Ecto neural progenitor cell (in vitro differentiated cells): ENCODE results near the gene DBN1.
A peak's percentile ranks its signal among the peaks of the same experiment; 100 is the strongest.

Experiments used
- DNase-seq: peaks from one replicate; pipeline ENCODE4 v3.0.0-alpha.2; 2018; ENCODE audit warnings: low spot score

DBN1 gene

DNA sequence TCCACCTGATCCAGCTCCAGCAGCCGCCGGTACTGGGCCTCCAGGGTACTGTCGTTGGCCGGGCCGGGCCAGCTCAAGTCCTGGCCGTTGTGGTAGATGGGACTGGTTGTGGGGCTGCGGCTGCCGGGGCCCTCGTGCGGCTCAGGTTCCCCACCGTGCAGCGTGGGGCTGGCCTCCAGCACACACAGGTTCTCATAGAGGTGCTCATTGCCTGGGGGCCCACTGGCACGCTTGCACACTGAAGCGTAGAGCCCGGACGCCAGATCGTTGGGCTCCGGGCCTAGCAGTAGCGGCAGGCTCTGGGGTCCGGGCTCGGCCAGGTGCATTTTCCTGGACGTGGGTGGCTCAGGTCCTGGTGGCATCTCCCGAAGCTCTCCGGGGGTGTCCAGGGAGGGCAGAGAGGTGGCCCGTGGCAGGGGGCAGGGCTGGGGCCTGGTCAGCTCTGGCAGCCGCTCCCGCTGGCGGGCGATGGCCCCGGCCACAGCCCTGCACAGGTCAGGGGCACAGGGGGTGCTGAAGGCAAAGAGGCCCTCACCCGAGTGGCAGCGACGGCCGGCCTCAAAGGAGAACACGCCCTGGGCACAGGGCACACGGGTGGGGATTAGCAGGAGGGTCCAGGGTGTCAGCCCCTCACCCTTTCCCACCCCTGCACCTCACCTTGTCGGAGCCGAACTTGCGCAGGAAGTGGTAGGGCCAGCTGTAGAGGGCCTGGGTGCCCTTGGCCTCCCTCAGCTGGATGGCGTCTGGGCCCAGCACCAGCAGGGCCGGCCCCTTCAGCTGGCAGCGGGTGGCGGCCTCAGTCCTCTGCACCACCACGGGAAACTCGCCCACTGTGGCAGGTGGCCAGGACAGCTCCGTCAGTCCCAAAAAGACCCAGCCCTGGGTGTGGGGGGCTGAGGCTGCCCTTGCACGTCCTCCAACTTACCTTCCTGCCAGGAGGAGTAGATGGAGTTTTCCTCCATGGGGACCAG lies 30.9 kb upstream of the DBN1 start:
- DNase-seq = no peak

DNA sequence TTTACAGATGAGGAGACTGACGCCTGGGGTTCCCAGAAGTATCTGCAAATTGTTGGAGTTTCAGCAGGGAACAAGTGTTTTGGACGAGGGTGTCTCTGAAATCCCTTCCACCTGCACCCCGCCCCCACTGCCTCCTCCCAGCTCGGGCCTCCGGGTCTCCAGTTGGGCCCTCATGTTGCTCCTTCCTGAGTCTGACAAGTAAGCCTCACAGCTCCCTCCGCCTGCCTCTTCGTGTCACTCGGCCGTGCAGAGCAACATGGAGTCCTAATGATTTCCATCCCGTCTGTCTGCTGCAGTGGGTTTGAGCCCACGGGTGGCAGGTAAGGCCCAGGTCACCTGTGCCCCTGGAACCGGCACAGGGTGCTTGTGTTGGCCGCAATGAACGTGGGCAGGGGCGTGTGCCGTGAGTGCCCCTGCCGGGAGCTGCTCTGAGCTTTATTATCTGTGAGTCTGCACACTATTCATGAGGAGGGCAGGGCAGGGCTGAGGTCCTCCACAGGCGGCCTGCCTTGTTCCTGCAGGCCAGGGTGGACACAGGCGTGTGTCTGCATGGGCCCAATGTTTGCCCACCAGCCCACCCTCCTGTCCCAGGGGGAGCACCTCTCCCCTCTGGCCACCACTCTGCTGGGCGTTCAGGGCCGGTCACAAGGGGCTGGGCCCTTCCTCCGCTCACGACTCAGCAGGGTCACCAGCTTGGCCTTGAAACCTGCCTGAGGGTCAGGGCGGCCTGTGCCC lies 30.1 kb upstream of the DBN1 start:
- DNase-seq = no peak

DNA sequence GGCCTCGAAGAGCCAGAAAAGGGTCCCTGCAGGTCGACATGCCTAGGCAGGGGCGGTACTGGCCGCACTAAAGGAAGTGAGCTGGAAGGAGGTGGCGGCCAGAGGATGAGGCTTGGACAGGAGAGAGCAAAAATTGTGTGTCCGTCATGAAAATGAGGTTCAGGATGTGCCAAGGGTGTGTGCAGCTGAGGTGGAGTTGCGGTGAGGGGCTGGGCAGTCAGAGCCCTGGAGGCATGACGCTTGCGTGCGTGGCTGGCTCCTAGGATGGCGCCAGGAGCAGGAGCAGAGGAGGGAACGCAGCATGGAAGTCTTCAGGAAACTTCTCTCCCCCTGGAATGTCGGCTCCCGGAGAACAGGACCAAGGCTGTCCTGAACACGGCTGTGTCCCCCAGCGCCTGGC lies 29.5 kb upstream of the DBN1 start:
- no peak for DNase-seq

DNA sequence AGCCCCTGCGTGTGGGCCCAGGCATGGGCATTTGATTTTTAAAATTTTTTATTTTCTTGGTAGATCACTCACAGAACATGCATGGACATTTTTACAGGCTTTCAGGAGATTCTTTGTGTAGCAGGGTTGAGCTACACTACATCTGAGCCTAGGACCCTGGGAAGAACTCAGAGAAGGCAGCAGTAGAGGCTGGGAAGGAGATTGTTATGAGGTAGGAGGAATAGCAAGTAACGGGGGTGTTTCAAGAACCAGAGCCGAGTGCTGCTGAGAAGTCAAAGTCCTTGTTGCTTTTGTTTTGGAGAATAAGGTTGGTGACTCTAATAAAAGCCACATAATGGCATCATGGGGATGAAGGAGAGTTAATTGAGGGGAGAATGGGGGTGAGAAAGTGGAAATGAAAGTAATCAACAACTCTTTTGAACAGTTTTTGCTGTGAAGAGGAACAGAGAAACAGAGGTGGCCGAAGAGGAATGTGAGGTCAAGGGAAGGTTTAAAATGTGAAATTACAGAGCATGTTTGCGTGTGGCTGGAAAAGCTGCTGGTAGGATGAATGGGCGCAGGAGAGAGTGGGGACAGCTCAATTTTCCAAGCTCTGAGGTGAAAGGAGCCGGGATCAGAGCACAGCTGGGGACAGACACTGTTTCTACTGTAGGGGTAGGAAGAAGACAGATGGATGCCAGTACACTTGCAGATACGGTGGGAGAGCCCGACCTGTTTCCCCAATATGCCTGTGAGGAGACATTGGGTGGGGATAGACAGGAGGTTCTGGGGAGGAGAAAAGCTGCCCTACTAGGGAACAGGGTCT lies 28.6 kb upstream of the DBN1 start:
- DNase-seq = no peak

DNA sequence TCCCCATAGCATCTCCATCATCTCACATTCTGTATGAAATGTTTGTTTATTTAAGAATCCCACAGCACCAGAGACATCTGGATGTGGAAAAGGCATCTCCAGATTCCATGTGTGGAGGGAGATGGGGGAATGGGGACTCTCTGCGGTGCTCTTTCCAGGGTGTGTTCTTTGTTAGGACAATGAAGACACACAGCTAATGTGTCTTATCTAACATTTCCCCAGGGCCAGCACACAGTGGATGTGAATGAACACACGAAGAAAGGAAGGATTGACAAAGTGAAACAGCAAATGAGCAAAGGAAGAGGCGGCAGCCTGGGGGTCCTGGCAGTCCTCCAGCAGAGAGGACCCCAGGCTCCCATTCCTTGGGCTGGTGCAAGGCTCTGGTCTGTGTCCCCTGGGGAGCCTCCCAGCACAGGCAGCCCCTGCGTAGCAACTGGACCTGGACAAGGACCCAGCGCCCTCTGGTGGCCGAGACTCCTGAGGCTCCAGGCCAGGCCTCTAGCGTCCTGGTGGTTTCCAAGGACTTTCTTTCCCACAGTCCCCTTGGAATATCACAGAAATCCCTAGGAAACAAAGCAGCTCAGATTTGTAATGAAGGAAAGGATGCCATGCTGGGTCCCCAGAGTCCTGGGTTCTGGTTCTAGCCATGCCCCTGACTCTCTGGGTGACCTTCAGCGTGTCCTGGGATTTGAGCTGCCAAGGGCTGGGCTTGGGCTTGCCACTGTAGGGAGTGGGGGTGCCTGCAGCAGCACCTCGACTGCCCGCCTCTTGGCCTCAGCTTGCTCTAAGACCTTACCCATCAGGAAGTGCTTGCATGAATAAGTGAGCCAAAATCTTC lies 27.5 kb upstream of the DBN1 start:
- peak; percentile 94 for DNase-seq

DNA sequence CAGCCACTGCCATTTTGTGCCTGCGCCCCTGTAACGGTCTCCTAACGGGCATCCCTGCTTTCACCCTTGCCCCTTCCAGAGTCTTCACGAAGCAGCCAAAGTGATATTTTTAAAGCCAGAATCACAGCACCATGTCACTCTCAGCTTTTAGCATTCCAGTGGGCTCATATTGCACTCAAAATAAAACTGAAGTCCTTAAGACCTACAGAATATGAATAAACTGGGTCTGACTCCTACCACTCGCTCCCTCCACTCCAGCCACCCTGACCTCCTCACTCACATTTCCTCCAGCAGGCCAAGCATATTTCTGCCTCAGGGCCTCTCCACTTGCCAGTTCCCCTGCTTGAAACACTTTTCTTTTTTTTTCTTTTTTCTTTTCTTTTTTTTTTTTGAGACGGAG lies 26.4 kb upstream of the DBN1 start:
- no peak for DNase-seq

DNA sequence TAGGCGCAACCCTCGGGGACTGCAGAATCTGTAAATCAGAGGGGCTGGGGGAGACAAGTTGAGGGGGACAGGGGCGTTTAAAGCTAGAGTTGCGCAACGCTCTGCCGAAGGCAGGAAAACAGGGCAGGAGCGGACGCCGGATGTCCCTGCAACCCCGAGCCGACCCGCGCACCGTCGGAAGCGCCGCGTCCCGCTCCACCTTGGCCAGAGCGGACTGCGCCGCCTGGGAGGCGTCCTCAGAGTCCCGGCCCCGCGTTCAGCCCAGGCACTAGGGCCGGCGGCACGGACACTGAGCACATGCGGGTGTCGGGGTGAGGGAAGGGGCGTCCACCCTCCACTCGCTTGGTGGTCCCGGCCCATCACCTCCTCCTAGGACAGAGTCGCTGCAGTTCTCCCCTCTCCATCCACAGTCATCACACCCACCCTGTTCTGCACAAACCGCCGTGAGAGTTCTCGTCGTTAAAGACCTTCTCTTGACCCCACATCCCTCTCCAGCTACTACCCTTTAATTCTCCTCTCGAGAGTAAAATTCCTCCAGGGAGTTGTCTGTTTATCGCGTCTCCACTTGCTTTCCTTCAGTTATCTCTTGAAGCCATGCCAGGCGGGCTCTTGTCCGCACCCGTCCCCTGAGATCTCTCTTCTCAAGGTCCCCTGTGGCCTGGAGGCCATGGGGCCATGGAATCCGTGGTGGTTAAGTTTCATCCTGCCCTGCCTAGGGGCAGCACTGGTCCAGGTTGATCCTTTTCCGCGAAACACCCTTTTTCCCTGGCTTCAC lies 24.8 kb upstream of the DBN1 start:
- peak; percentile 79 for DNase-seq

DNA sequence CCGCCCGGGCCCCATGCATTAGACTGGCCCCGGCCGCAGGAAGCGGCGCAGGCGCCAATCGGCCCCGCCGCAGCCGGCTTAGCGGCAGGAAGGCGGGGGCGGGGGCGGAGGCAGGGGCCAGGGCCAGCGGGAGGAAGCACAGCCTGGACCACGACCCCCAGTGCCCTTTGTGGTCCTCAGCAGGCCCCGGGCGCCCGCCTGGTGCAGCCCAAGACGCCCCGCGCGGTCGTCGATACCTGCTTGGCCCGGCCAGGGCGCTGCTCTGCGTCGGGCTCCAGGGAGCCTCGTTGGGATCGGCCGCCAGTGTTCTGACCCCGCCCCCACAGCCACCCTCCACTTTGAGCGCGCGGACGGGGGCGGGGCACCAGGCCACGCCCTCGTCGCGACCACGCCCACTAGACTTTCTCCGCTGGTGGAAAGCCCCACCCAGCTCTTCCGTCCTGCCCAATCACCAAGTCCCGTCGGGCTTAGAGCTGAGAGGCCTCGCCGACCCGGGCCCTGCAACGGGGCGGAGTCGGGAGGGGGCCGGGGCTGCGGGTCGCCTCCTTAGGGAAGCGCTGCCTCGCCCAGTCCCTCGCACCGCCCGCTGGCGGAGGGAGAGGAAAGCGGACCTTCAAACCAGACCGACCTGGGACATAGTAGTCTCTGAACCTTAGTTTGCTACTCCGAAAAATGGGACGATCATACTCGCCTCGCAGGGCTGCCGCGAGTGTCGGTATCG lies 24.0 kb upstream of the DBN1 start, which contains the start of gene PDLIM7:
PDLIM7 (minus strand) TSS at position 313 of the 721 bp plus-strand sequence. CDS start 1,092 bp downstream, outside the sequence.
- peak; percentile 98 for DNase-seq

DNA sequence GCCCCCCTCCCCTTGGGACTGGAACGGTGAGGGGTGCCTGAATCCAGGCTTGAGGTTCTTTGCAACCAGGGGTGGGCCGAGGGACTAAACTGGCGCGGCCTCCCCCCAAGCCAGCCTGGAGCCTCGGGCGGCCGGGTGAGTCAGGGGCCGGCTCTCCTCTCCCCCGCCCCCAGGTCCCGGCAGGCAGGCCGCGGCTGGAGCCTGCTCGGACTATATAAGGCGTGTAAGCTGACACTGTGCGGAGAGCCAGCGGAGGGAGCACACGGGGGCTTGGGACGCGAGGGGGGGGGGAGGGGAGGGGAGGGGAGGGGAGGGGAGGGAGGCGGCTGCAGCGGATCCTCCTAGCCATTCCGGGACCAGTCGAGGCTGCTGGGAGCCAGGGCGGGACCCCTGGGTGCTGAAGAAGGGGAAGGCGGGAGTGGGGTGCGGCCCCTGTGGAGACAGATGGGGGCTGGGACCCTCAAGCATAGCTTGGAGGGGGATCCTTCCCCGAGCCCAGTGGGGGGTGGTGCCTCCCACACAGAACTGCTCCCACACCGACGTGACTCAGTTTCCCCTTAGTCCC lies 23.4 kb upstream of the DBN1 start:
- DNase-seq = peak; percentile 91

DNA sequence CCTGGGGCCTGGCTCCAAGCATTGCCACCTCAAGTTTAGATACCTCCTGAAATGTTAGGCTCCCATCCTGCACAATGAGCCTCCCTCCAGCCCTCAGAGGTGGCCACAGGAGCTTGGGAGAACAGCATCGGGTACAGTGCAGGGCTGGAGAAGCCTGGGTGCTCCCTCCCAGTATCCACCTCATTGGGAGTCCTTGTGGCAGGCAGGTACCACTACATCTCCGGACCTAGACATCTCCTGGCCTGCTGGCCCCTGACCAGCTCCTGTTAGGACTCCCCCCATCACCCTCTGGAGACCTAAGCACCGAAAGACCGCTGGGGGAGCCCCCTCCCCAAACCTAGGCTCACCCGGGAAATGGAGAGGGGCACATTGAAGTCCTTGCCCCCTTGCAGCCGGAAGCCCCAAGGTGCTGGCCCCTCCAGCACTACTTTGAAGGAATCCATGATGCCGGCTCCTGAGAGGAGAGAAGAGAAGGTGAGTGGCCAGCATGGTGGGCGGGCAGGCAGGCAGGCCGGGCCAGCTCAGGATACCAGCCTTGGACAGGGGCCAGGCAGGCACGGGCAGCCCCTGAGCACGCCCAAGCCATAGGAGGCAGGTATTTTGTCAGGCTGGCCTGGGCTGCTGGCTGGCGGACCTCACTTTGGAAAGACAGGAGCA lies 22.8 kb upstream of the DBN1 start:
- DNase-seq = peak; percentile 71

DNA sequence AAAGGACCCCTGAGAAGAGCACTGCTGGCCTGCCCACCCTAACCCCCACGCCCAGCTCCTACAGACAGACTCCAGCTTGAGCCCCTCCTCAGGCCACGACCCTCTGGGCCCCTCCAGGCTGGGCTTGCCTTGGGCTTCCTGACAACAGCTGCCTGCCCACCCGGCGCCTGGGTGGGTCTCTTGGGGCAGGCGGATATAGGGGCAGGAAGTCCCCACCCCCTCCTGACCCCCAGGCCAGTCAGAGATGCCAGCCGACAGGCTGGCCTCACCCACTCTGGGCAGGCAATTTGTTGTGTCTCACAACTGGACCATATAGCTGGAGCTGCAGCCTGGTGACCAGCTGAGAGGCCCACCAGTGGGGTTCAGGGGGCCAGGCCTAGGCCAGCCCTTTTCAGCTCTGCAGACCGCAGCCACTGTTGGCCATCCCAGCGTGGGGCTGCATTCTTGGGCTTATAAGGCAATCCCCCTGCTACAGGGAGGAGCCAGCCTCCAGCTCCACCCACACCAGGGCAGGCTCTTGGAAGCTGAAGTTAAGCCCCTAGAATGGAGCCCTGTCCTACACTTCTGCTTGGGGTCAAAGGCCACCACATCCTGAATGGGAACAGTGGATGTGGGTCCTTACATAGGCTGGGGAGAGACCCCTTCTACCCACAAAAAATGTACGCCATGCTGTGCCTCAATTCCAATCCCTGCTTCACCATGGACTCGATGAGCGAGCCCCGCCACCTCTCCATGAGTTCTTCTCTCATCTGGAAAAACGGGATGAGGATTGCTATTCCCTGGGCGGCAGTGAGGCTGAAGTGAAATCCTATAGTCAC lies 22.0 kb upstream of the DBN1 start:
- DNase-seq = peak; percentile 93

DNA sequence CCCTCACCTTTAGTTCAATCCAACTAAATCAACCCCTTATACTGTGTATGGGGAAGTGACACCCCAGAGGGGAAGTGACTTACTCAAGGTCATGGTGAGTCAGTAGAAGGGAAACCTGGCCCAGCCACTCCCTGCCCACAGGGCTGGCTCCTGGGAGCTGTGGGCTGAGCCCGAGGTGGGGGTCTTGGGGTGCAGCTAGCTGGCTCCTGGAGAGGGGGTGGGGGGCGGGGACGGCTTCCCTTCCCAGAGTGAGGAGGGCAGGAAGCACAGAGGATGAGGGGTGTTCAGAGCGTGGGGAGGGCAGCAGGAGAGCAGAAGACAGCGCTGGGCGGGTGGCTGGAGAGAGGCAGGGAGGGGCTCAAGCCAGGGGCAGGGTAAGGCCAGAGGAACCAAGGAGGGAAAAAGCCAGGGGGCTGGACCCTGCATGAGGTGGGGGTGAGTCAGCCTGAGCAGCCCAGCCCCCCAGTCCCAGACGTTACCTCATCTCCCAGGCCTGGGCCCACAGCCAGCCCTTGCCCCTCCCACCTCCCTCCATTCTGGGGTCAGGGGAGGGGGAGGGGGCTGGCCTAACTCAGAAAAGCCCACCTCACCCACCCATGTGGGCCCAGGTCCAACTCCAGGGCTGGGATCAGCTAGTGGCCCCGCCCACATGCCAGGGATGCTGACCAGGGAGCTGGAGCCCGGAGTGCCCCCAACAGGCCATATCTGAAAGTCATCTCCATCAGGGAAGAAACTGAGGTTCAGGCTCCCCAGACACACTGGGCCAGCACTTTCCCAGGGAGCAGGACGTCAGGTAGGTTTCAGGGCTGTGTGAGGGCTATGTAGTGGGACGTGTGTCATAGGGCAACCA lies 21.1 kb upstream of the DBN1 start:
- peak; percentile 78 for DNase-seq

DNA sequence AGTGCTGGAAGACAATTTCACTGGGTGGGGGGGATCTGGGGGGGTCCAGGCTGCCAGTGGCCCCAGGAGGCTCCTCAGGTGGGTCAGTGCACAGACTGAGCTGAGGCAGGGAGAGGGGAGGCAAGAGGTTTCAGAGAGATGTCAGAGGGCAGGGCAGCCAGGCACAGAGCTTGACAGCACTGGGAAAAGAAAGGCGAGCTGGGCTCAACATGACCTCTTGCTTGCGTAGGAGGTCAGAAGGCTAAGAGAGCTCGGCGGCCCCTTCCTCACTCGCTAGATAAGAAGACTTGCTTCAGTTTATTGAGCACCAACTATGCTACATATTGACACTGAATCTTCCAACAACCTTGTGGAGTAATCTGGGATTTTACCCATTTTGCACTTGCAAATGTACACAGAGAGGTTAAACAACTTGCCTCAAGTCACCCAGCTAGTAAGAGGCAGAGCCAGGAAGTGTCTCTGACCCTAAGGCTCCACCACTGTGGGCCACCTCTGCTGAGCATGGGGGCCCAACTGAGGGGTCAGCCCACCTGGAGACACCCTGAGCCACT lies 20.4 kb upstream of the DBN1 start:
- no peak for DNase-seq

DNA sequence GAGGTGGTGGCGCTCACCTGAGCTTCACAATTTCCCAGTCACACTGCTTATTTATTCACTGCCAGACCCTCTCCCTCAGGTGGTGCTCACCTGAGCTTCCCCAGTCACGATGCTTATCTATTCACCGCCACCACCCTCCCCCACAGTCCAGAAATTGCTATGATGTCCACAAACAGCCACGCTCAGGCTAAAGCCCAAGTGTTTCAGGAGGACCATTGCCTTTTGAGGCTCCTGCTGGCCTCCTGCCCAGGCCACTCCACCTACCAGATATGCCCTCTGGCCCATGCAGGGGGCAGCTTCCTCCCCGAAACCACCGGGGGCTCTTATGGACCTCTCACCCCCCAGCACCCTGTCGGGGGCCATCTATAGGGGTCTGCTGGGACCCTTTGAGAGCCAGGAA lies 19.4 kb upstream of the DBN1 start:
- DNase-seq = no peak

DNA sequence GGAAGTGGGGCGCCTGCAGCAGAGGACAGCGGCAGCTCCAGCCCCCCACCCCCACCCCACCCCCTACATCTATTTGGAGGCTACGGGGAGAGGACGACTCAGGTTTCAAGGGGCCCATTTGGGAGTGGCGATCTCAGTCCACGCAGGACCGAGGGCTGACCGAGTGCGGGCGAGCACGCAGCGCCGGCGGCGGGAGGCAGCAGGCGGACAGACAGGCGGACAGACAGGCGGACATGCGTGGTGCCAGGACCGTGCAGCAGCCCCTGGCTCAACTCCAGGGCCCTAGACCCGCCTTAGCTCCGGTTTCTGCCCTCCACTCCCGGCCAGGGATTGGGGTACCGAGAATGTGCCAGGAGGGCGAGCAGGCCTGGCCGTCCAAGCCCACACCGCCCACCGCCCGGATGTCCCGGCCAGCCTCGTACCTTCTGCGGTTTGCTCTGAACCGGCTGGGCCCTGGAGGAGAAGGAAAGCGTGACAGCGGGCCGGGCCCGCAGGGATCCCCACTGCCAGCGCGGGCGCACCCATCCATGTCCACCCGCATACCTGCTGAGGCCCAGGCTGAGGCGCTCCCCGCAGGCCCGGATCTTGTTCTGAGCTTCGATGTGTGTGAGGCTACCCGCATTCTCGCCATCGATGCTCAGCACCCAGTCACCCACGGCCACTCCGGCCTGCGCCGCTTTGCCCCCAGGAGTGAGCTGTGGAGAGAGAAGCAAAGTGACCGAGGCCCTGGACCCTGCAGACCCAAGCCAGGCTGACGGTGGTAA lies 18.7 kb upstream of the DBN1 start:
- DNase-seq = no peak

DNA sequence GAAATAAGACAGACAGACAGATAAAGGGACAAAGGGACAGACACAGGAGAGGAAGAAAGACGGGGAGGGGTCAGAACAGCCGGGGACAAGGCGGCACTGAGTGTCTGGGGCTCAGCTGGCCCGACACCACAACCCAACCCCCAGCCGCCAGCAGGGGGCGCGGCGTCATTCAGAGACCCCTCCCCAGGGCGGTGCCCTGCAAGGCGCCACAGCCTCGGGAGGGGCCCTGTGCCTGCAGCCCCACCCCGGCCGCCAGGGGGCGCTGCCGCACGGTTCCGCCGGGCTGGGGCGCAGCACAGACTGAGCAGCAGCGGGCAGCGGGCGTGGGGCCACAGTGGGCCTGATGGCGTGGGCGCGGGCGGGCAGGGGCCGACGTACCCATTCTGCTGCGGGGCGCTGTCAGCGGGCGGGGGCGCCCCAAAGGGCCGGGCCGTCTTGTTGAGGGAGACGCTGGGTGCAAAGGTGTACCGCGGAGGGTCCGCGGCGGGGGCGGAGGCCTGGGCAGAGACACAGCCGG lies 18.1 kb upstream of the DBN1 start:
- peak; percentile 93 for DNase-seq
